ENCODE results near the gene CST8.

CST8 gene

DNA sequence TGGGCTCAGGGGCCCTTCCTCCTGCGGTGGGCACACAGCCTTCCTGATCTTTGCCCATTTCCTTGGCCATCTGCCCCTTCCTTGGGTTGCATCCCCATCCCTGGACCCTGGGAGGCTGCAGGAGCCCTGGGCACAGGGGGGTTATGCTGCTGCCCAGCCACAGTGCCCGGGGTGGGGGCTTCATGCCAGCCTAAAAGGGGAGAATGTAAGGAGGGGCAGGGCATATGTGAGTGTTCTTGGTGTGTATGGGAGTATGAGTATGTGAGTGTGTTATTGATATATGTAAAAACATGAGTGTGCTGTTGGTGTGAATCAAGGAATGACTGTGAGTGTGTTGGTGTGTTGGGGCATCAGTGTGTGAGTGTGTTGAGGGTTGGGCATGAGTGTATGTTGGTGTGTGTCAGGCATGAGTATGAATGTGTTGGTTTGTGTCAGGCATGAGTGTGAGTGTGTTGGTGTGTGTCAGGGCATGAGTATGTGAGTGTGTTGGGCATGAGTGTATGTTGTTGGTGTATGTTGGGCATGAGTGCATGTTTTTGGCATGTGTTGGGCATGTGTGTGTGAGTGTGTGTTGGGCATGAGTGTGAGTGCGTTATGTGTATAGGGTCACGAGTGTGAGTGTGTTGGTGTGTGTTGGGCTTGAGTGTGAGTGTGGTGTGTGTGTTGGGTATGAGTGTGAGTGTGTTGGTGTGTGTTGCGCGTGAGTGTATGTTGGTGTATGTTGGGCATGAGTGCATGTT lies 14.7 kb upstream of the CST8 start:
- no peak for DNase-seq

- DNase-seq: no peak
Measured at GRCh38 chr20:23477223-23477622, 13.7 kb upstream of the CST8 start.

DNA sequence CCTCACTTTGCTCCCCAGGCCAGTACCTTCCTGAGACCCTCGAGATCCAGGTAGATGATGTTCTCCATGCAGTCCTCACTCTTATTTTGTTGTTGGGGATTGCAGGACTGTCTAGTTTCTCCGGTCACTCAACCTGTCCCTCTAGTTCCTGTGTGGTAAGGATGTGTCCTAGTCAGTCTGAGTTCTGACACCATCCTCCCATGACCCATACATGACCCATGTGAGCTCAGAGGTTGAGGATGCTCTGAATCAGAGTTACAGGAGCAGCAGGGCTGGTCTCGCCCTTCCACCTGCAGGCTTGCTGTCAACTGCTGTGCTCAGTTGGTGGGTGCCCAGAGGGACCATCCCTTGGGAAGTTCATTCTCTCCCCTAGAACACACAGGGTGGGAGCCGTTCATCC lies 11.9 kb upstream of the CST8 start:
- no peak for DNase-seq

- DNase-seq: no peak
Measured at GRCh38 chr20:23482138-23482537, 8.8 kb upstream of the CST8 start.

- no peak for DNase-seq
Measured at GRCh38 chr20:23484081-23484480, 6.8 kb upstream of the CST8 start.

DNA sequence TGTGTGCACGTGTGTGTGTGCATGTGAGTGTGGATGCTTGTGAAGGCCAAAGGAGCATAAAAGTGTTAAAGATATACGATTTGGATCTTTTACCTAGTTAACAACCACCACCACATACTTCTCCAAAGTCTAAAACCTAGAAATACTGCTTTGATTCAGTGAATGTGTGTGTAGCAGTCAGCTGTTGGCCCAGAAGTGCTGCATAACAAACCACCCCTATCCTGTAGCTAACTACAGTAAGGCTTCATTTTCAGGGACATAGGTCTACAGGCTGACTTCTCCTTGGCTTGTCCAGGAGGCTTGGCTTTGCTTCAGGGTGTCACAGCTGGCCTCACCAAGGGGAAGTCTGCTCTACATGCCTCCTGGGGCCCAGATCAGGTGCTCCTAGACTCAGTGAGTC lies 2.4 kb upstream of the CST8 start:
- DNase-seq: no peak

DNA sequence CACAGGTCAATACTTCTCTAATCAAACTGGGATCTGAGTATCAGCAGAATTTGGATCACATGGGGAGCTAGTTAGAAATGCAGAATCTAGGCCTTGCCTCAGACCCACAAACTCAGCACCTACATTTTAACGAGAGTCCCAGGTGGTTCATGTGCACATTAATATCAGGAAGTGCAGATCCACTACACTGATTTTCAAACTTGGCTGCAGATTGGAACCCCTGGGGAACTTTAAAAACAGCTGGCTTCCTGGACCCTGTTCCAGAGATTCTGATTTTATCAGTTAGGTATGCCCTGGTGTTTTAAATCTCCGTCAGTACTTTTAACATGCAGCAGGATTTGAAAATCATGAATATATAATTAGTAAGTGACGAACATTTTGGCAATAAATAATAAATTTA lies 1.9 kb upstream of the CST8 start:
- no peak for DNase-seq

- DNase-seq: no peak
Measured at GRCh38 chr20:23492292-23492691, 1.4 kb downstream of the CST8 start.

GRCh38 chr20:23493172-23493772 lies 2.4 kb downstream of the CST8 start:
- DNase-seq: no peak

GRCh38 chr20:23497536-23497935 lies 6.6 kb downstream of the CST8 start:
- no peak for DNase-seq

DNA sequence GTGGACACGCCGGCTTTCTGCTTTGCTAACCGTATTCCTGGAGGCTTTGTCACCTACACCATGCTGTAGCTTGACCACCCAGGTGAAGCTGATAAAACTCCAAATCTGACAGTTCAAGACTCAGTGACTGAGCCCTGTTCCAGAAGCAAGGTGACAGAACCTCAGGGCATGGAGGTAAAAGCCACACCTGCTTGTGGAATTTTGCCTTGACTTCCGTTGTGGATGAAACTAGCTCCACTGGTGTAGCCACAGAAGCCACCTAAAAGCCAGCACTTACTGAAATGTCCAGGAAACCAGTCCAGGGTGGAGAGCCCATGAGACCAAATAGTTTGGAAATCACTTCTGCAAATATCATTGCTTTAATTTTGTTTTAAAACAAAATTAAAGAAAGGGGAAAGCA lies 11.0 kb downstream of the CST8 start:
- no peak for DNase-seq

- DNase-seq: no peak
Measured at GRCh38 chr20:23503649-23504048, 12.7 kb downstream of the CST8 start.

DNA sequence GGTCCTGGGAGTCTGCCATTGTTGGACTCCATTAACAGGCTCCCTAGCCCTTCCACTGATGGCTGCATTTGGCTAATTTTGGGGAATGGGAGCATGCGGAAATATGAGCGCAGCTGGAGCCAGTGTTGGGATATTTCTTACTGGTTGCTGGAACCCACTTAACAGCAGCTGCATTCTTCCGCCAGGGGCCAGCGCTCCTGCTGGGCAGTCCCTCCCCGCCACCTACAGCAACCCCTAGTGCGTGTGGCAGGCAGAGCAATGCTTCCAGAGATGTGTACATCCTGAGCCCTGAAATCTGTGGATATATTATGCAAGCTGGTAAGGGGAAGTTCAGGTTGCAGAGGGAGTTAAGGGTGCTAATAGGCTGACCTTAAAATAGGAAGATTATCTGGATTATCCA lies 16.4 kb downstream of the CST8 start:
- no peak for DNase-seq

GRCh38 chr20:23508449-23509229 lies 17.7 kb downstream of the CST8 start:
- DNase-seq: no peak

DNA sequence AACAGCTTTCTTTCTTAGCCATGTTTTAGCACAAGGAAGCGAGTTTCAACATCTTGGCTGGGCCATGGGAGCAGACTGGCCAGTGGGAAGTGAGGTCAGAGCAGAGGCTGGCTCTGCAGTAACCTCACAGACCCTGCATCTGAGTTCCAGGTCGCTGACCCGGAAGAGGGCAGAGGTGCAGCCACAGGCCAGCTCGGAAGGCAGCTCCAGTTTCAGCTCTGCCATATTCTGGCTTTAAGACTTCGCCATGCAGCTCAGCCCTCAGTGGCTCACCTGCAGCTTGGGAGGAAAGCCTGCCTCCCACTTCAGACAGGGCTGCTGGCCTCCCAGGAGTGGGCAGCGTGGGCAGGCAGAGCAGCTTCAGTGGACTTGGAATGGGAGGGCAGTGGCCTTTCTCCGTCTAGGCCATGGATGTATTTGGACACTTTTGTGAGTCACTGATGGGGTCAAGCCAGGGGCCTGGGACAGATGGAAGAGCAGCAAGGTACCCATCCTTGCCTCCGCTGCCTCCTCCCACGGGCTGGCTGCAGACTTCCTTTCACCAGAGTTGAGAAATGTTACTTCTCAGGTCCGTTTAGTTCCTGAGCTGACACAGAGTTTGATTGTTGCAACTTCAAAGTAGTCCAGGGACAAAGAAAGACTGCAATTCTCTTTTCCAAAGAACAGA lies 18.5 kb downstream of the CST8 start:
- DNase-seq: no peak

- no peak for DNase-seq
Measured at GRCh38 chr20:23510000-23510590, 19.2 kb downstream of the CST8 start.

DNA sequence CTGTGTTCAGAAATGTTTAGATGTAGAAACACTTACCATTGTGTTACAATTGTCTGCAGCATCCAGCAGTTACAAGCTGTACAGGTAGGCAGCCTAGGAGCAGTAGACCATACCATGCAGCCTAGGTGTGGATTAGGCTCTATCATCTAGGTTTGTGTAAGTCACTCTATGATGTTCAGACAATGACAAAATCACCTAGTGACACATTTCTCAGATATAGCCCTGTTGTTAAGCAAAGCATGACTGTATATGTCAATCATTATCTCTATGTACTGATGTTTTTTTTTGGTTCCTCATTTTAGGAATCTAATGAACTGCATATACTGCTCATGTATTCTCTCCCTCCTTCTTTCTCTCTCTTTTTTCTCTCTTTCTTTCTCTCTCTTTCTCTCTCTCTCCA lies 22.2 kb downstream of the CST8 start:
- no peak for DNase-seq

DNA sequence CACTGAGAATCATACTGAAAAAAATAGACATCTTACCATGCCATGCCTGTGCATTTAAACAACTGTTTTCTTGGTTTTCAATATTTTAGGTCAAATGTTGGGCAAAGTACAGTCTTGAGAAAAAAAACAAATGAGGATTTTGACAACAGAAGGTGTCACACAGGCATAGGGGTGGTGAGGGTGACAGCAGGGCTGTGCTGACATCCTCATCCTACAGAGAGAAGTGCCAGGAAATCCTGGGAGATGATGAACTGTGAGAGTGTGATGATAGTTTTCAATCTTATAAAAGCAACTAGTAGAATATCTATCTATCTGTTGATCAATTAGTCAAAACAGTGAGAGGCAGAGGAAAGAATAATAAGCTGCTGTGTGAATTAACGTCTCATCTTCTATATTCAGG lies 23.9 kb downstream of the CST8 start:
- DNase-seq: no peak

- DNase-seq: no peak
Measured at GRCh38 chr20:23515250-23515939, 24.5 kb downstream of the CST8 start.

GRCh38 chr20:23517719-23518118 lies 26.8 kb downstream of the CST8 start:
- no peak for DNase-seq

GRCh38 chr20:23519556-23519955 lies 28.6 kb downstream of the CST8 start:
- no peak for DNase-seq

DNA sequence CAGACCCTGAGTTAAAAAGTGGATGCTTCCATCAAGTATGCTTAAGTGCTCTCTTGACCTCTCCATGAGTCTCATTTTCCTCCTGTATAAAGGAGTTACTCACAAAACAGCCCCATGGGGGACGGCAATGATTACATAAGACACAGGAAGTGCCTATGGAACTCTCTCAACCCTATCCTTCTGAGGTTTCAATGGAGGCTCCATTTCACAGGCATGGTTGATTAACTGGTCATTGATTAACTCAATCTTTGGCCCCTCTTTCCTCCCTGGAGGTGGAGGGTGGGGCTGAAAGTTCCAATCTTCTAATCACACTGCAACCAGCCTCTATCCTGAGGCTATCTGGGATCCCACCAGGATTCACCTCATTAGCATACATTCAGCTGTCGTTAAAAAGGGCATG lies 29.3 kb downstream of the CST8 start:
- DNase-seq: no peak

GRCh38 chr20:23524146-23524545 lies 33.2 kb downstream of the CST8 start:
- DNase-seq: no peak

Measured in NCI-H2227 treated with DMSO at 0.1 percent for 48 hours (cell line).